Osteocyte (in vitro differentiated cells): ENCODE data around the gene PDHA1. TPM values are rescaled to one million over a fixed set of nuclear protein-coding genes. Genes with fewer than 3 reads are reported as not detected.

Source experiments
- DNase-seq: peaks from one replicate; pipeline ENCODE4 v3.0.0; 2021; ENCODE audit warnings: mixed read lengths; ENCODE audit not compliant: unreplicated experiment; ENCODE audit errors: extremely low spot score
- H3K27ac Mint-ChIP-seq: one replicate; pipeline ENCODE4 v1.8.0; 2021; ENCODE audit warnings: mild to moderate bottlenecking, mixed read lengths; ENCODE audit not compliant: unreplicated experiment
- H3K27me3 Mint-ChIP-seq: one replicate; pipeline ENCODE4 v1.8.0; 2021; ENCODE audit warnings: mixed read lengths; ENCODE audit not compliant: unreplicated experiment
- H3K36me3 Mint-ChIP-seq: one replicate; pipeline ENCODE4 v1.8.0; 2021; ENCODE audit warnings: mixed read lengths; ENCODE audit not compliant: unreplicated experiment
- H3K4me1 Mint-ChIP-seq: one replicate; pipeline ENCODE4 v1.8.0; 2021; ENCODE audit warnings: mixed read lengths; ENCODE audit not compliant: unreplicated experiment
- H3K4me3 Mint-ChIP-seq: one replicate; pipeline ENCODE4 v1.8.0; 2021; ENCODE audit warnings: mild to moderate bottlenecking, moderate library complexity, mixed read lengths; ENCODE audit not compliant: unreplicated experiment
- H3K9me3 Mint-ChIP-seq: one replicate; pipeline ENCODE4 v1.8.0; 2021; ENCODE audit warnings: mixed read lengths; ENCODE audit not compliant: unreplicated experiment
- total RNA-seq: library from RNA; stranded (reverse); gene quantifications from 2 replicates; pipeline ENCODE4 v1.2.1, GENCODE V29; 2021
- TF ChIP-seq, protein P1 (sequence below): fragments of 200-600 bp; sonication (generic); IDR thresholded peaks from 2 replicates; pipeline ENCODE4 v1.5.0; 2021; ENCODE audit warnings: antibody characterized with exemption, mild to moderate bottlenecking, moderate library complexity

Gene PDHA1
- total RNA-seq, 1 donor from 2014 or later: 141 TPM

GRCh38 chrX:19372547-19373331 is 29.0 kb downstream of the PDHA1 start:
- TF ChIP-seq, protein P1, sequence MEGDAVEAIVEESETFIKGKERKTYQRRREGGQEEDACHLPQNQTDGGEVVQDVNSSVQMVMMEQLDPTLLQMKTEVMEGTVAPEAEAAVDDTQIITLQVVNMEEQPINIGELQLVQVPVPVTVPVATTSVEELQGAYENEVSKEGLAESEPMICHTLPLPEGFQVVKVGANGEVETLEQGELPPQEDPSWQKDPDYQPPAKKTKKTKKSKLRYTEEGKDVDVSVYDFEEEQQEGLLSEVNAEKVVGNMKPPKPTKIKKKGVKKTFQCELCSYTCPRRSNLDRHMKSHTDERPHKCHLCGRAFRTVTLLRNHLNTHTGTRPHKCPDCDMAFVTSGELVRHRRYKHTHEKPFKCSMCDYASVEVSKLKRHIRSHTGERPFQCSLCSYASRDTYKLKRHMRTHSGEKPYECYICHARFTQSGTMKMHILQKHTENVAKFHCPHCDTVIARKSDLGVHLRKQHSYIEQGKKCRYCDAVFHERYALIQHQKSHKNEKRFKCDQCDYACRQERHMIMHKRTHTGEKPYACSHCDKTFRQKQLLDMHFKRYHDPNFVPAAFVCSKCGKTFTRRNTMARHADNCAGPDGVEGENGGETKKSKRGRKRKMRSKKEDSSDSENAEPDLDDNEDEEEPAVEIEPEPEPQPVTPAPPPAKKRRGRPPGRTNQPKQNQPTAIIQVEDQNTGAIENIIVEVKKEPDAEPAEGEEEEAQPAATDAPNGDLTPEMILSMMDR: no peak
- Mint-ChIP-seq H3K27me3 (no peaks in the 10 kb centered on the region), H3K36me3 (no peaks in the 10 kb centered on the region), H3K4me1 (peaks cover 6% of the 10 kb centered on the region), H3K27ac (peak overlapping the region; percentile 27), H3K9me3 (no peaks in the 10 kb centered on the region), H3K4me3 (peak overlapping the region; percentile 81)
- DNase-seq: no peak

DNA sequence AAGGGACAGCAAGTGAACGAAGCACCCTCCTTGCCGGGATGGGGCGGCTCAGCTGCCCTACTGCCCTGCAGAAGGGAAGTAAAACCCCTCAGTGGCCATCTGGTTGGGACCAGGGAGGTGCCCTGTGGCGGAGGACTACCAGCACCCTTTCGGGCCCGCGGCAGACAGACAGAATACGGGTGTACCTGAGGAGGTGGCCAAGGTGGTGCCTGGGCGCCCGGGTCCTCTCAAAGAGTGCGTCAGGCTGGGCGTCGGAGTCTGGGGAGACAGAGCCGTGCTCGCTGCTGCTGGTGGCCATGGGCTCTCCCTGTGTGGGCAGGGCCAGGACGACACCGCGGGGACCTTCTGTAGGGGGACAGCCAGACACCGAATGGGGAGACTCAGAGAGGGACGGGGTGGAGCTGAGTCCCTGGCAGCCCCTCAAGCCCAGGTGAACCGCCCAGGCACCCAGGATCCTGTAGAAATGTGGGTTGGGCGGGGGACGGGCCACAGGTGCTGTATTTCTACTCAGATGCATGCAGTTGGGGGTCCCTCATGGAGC is 29.7 kb downstream of the PDHA1 start:
- Mint-ChIP-seq H3K4me1 (peaks cover 6% of the 10 kb centered on the region), H3K9me3 (no peaks in the 10 kb centered on the region), H3K27ac (no peak overlapping the region), H3K36me3 (no peaks in the 10 kb centered on the region), H3K27me3 (no peaks in the 10 kb centered on the region), H3K4me3 (no peak overlapping the region)
- TF ChIP-seq, protein P1: no peak
- no peak for DNase-seq

GRCh38 chrX:19375546-19375945 is 31.8 kb downstream of the PDHA1 start:
- Mint-ChIP-seq H3K27me3 (no peaks in the 10 kb centered on the region), H3K4me3 (no peak overlapping the region), H3K27ac (no peak overlapping the region), H3K9me3 (no peaks in the 10 kb centered on the region), H3K36me3 (no peaks in the 10 kb centered on the region), H3K4me1 (peaks cover 6% of the 10 kb centered on the region)
- TF ChIP-seq, protein P1: no peak
- DNase-seq: no peak

- Mint-ChIP-seq H3K4me1 (peaks cover under 1% of the 10 kb centered on the region), H3K36me3 (no peaks in the 10 kb centered on the region), H3K27ac (no peak overlapping the region), H3K27me3 (no peaks in the 10 kb centered on the region), H3K9me3 (no peaks in the 10 kb centered on the region), H3K4me3 (no peak overlapping the region)
- no peak for DNase-seq
- TF ChIP-seq, protein P1: no peak
Measured at GRCh38 chrX:19377799-19378198, 34.1 kb downstream of the PDHA1 start.

DNA sequence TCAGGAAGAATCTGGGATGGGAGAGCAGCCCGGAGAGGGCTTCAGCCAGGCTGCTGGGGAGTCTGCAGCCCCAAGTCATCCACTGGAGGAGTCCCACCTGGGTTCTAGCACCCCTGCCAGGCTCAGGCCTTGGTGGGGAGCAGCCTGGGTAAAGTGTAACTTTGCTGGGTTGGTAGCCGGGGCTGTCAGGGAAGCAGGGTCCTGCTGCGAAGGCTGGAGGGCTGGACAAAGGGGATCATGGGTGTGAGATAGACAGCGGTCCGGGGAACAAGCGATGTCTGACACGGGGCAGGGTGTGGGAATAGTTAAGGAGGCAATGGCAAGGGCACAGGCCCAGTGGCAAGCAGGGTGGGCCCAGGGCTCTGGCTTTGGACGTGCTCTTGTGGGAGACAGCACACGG is 37.6 kb downstream of the PDHA1 start:
- no peaks in the 10 kb centered on the region for H3K9me3 Mint-ChIP-seq
- DNase-seq: peak; percentile 74
- H3K4me1 Mint-ChIP-seq: no peaks in the 10 kb centered on the region
- H3K27me3 Mint-ChIP-seq: peaks cover 4% of the 10 kb centered on the region
- no peaks in the 10 kb centered on the region for H3K36me3 Mint-ChIP-seq
- no peak overlapping the region for H3K4me3 Mint-ChIP-seq
- H3K27ac Mint-ChIP-seq: no peak overlapping the region
- TF ChIP-seq, protein P1: no peak
